Large intestine (tissue), 3 donors: ENCODE measurements around the gene ALPK1. TPM values are rescaled to one million over a fixed set of nuclear protein-coding genes. Genes with fewer than 3 reads are reported as not detected.
"Not testable (repeated sequence)": the region's sequence is repeated elsewhere in the genome, so short reads cannot be mapped to it uniquely, and the experiment has no call there.

Experiments used
- DNase-seq, 2 donors: peaks; one replicate each; pipeline versions ENCODE4 v3.0.0 to v3.0.0-alpha.2; 2013
- H3K27ac ChIP-seq: one replicate; pipeline ENCODE4 v1.5.1; 2013; ENCODE audit warnings: low read length
- H3K27me3 ChIP-seq: 2 replicates; pipeline ENCODE4 v1.6.1; 2013; ENCODE audit warnings: low read length; ENCODE audit not compliant: control insufficient read depth, insufficient read depth
- H3K36me3 ChIP-seq: 2 replicates; pipeline ENCODE4 v1.6.1; 2013; ENCODE audit warnings: low read length; ENCODE audit not compliant: control insufficient read depth, insufficient read depth
- H3K4me1 ChIP-seq: one replicate; pipeline ENCODE4 v1.6.1; 2013; ENCODE audit warnings: low read length; ENCODE audit not compliant: control insufficient read depth, insufficient read depth
- H3K4me3 ChIP-seq: one replicate; pipeline ENCODE4 v1.5.1; 2013; ENCODE audit warnings: low read length
- H3K9me3 ChIP-seq: one replicate; pipeline ENCODE4 v1.6.1; 2013; ENCODE audit warnings: mild to moderate bottlenecking, low read depth, low read length, moderate library complexity; ENCODE audit not compliant: control insufficient read depth
- WGBS: methylation state at CpG from one replicate; pipeline ENCODE4 v1.1.5; 2013; ENCODE audit warnings: low lambda C conversion rate; ENCODE audit not compliant: insufficient coverage; 5-methylcytosine and 5-hydroxymethylcytosine counted together
- polyA plus RNA-seq: library from polyadenylated mRNA; unstranded; fragments of 120-200 nt; gene quantifications from one replicate; pipeline ENCODE4 v1.2.1, GENCODE V29; 2013

Gene ALPK1
- polyA plus RNA-seq, 1 donor, result 25.5 TPM

DNA sequence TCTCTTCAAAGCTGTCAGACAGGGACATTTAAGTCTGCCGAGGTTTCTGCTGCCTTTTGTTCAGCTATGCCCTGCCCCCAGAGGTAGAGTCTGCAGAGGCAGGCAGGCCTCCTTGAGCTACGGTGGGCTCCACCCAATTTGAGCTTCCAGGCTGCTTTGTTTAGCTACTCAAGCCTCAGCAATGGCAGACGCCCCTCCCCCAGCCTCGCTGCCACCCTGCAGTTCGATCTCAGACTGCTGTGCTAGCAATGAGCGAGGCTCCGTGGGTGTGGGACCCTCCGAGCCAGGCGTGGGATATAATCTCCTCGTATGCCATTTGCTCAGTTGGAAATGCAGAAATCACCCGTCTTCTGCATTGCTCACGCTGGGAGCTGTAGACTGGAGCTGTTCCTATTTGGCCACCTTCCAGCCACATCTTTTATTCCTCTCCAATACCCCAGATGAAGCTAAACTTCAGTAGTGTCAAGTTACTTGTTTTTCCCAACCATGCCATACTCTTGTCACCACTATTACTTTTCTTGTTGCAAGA is 12.2 kb downstream of the ALPK1 start:
- DNase-seq, H3K27ac ChIP-seq, H3K36me3 ChIP-seq, H3K27me3 ChIP-seq, H3K4me3 ChIP-seq, H3K9me3 ChIP-seq, H3K4me1 ChIP-seq: not testable (repeated sequence)
- WGBS, result no CpG with 5 or more reads among the region's 12 CpGs

- Histone ChIP-seq H3K4me1 (no peaks in the 10 kb centered on the region), H3K36me3 (no peaks in the 10 kb centered on the region), H3K9me3 (no peaks in the 10 kb centered on the region), H3K4me3 (no peak overlapping the region), H3K27ac (no peak overlapping the region), H3K27me3 (no peaks in the 10 kb centered on the region)
- 83% methylated on average over 1 of the region's 5 CpGs for whole genome bisulfite sequencing
- DNase-seq, result no peak
Observed at GRCh38 chr4:112311516-112311915, 14.3 kb downstream of the ALPK1 start.

- Histone ChIP-seq H3K4me1 (no peaks in the 10 kb centered on the region), H3K27ac (no peak overlapping the region), H3K9me3 (no peaks in the 10 kb centered on the region), H3K36me3 (no peaks in the 10 kb centered on the region), H3K27me3 (no peaks in the 10 kb centered on the region), H3K4me3 (no peak overlapping the region)
- 94% methylated on average over 2 of the region's 5 CpGs for WGBS
- no peak for DNase-seq
Observed at GRCh38 chr4:112312610-112313239, 15.6 kb downstream of the ALPK1 start.

GRCh38 chr4:112315446-112315845 is 18.3 kb downstream of the ALPK1 start:
- H3K27me3 ChIP-seq, result no peaks in the 10 kb centered on the region
- H3K36me3 ChIP-seq, result no peaks in the 10 kb centered on the region
- WGBS, result 93% methylated on average over 3 of the region's 3 CpGs
- H3K9me3 ChIP-seq, result no peaks in the 10 kb centered on the region
- H3K4me3 ChIP-seq, result no peak overlapping the region
- H3K27ac ChIP-seq, result no peak overlapping the region
- no peaks in the 10 kb centered on the region for H3K4me1 ChIP-seq
- no peak for DNase-seq

- 86% methylated on average over 1 of the region's 2 CpGs for WGBS
- H3K9me3 ChIP-seq, result no peaks in the 10 kb centered on the region
- no peak overlapping the region for H3K27ac ChIP-seq
- no peak for DNase-seq
- no peaks in the 10 kb centered on the region for H3K36me3 ChIP-seq
- no peak overlapping the region for H3K4me3 ChIP-seq
- H3K4me1 ChIP-seq, result no peaks in the 10 kb centered on the region
- H3K27me3 ChIP-seq, result no peaks in the 10 kb centered on the region
Observed at GRCh38 chr4:112316360-112316759, 19.2 kb downstream of the ALPK1 start.

DNA sequence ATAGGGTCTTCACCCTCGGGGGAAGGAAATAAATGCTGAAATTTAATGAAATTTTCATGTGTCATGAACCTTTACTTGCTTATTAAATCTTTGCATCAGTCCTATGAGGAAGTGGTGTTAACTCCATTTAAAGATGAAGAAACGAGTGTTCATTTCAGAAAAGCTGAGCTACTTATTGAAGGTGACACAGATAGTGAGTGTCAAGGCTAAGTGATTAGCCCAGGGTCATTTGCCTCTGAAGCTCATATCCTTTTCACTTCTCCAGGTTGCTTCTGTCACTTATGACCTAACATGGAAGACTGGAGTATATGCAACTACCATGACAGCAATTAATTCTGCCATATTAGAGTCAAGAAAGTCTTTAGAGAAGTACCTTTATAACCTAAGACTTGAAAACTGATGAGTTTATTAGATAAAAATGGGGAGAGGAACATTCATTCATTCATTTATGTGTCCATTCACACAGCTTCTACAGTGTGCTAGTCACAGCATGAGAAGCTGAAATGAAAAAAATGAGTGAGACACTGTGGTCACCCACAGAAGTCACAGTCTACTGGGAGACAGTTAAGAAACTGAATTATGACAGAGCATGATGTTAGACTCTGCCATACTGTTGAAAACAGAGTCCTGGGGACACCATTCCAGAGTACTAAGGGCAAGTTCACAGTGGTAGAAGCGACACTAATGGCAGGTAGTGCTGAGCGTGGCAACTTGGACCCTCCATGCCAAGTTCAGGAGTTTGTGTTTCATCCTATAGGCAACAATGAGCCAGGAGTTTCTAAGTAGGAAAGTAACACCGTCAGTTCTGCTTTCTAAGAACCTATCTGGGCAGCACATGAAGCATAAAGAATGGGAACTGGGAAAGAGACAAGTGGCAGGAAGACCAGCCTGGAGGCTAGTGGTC is 21.3 kb downstream of the ALPK1 start:
- H3K36me3 ChIP-seq, result no peaks in the 10 kb centered on the region
- no peaks in the 10 kb centered on the region for H3K9me3 ChIP-seq
- WGBS, result 83% methylated on average over 1 of the region's 5 CpGs
- H3K27ac ChIP-seq, result no peak overlapping the region
- H3K27me3 ChIP-seq, result no peaks in the 10 kb centered on the region
- H3K4me1 ChIP-seq, result no peaks in the 10 kb centered on the region
- no peak overlapping the region for H3K4me3 ChIP-seq
- no peak for DNase-seq

DNA sequence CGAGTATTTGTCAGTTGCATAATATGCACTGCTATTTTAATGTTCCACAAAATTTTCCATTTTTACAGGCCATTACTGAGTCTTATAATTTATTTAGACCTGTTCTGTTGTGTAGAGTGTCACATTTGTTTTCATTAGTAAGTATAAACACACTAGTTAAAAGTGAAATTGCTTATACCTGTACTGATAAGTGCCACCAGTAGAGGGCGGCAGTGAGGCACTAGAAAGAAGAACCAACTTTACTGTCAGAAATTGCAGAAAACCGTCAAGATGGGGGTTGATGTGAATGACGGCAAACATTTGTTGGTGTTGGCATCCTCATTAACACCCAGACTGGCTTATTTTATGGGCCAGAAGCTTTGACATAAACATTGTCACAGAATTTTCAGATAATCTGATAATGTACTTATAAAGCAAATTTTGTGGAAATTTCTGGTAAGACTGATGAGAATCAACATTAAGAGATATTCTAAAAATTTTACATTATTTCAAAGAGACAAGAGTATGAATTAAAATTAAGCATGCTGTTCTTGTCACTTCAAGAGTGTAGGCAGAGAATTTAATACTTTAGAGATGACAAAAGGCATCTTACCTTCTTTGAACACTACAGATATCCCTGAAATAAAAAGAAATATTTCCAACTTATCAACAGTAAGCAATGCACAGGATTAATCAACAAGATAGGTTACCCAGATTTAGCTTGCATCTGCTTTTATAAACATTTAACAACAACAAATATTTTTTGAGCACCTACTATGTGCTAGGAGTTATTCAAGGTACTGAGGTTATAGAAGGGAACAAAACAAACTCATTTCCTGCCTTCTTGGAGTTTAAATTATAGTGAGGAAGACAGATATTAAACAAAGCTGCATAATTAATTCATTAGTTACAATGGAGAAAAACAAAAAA is 24.9 kb downstream of the ALPK1 start:
- Histone ChIP-seq H3K27ac (no peak overlapping the region), H3K4me3 (no peak overlapping the region), H3K9me3 (no peaks in the 10 kb centered on the region), H3K27me3 (no peaks in the 10 kb centered on the region), H3K36me3 (peaks cover 10% of the 10 kb centered on the region), H3K4me1 (no peaks in the 10 kb centered on the region)
- WGBS, result no CpG with 5 or more reads among the region's 4 CpGs
- peak; percentile 16 to 43 for DNase-seq

- Histone ChIP-seq H3K27ac (no peak overlapping the region), H3K4me1 (no peaks in the 10 kb centered on the region), H3K9me3 (no peaks in the 10 kb centered on the region), H3K4me3 (no peak overlapping the region), H3K27me3 (no peaks in the 10 kb centered on the region), H3K36me3 (peaks cover 10% of the 10 kb centered on the region)
- WGBS, result 100% methylated on average over 2 of the region's 3 CpGs
- no peak for DNase-seq
Observed at GRCh38 chr4:112322866-112323265, 25.7 kb downstream of the ALPK1 start.

GRCh38 chr4:112325530-112325929 is 28.4 kb downstream of the ALPK1 start:
- Histone ChIP-seq H3K27me3 (no peaks in the 10 kb centered on the region), H3K4me1 (no peaks in the 10 kb centered on the region), H3K9me3 (no peaks in the 10 kb centered on the region), H3K36me3 (peaks cover 10% of the 10 kb centered on the region), H3K4me3 (no peak overlapping the region), H3K27ac (no peak overlapping the region)
- DNase-seq, result no peak
- no CpG with 5 or more reads among the region's 6 CpGs for WGBS
